Caco-2 (cell line): ENCODE data around the gene SLC25A51. TPM values are rescaled to one million over a fixed set of nuclear protein-coding genes. Genes with fewer than 3 reads are reported as not detected.
"Not testable (repeated sequence)": the region's sequence is repeated elsewhere in the genome, so short reads cannot be mapped to it uniquely, and the experiment has no call there.

Experiments
- BruUV-seq: library from RNA; stranded (reverse); fragments of 400-500 nt; replicated peaks from 2 replicates; lab custom pipeline; 2021; lab: Mats Ljungman, UMichigan
- CTCF ChIA-PET: fragments of 300-600 bp; sonication (Branson Sonifier 250); formaldehyde crosslinking; loops from one replicate; lab custom pipeline; 2022; ENCODE audit warnings: antibody characterized with exemption; lab: Charles Lee
- POLR2A ChIA-PET: fragments of 300-600 bp; sonication (Branson Sonifier 250); formaldehyde crosslinking; loops from one replicate; lab custom pipeline; 2022; ENCODE audit warnings: antibody characterized with exemption; lab: Charles Lee
- DNase-seq, 2 experiments: peaks; one replicate each; pipeline versions ENCODE4 v3.0.0 to v3.0.0-alpha.2; 2020 to 2022
- H3K27me3 ChIP-seq: replicated peaks from 2 replicates; pipeline ENCODE4 v1.6.0; 2011; ENCODE audit warnings: low read length; ENCODE audit not compliant: control insufficient read depth, insufficient read depth
- H3K36me3 ChIP-seq: 2 replicates; pipeline ENCODE4 v1.5.1; 2011; ENCODE audit warnings: low read length; ENCODE audit not compliant: control insufficient read depth, insufficient read depth
- H3K4me1 ChIP-seq: fragments of 250-450 bp; sonication (Bioruptor Pico); 2 replicates; pipeline ENCODE4 v1.5.1; 2020; ENCODE audit warnings: mild to moderate bottlenecking
- H3K4me3 ChIP-seq: 2 replicates; pipeline ENCODE4 v1.5.1; 2011; ENCODE audit warnings: low read depth, mild to moderate bottlenecking, control low read depth, low read length
- H3K9me3 ChIP-seq: fragments of 250-450 bp; sonication (Bioruptor Pico); 2 replicates; pipeline ENCODE4 v1.5.1; 2020; ENCODE audit warnings: mild to moderate bottlenecking, moderate library complexity
- H3K27ac Mint-ChIP-seq: one replicate; pipeline ENCODE4 v1.8.0; 2022; ENCODE audit warnings: mixed read lengths; ENCODE audit not compliant: unreplicated experiment
- H3K27me3 Mint-ChIP-seq: one replicate; pipeline ENCODE4 v1.8.0; 2022; ENCODE audit warnings: mixed read lengths; ENCODE audit not compliant: insufficient read depth, unreplicated experiment
- H3K36me3 Mint-ChIP-seq: one replicate; pipeline ENCODE4 v1.8.0; 2022; ENCODE audit warnings: mild to moderate bottlenecking, mixed read lengths; ENCODE audit not compliant: insufficient read depth, unreplicated experiment
- H3K4me1 Mint-ChIP-seq: one replicate; pipeline ENCODE4 v1.8.0; 2022; ENCODE audit warnings: low read depth, mixed read lengths; ENCODE audit not compliant: unreplicated experiment
- H3K4me3 Mint-ChIP-seq: one replicate; pipeline ENCODE4 v1.8.0; 2022; ENCODE audit warnings: mild to moderate bottlenecking, moderate library complexity, mixed read lengths; ENCODE audit not compliant: unreplicated experiment
- H3K9me3 Mint-ChIP-seq: one replicate; pipeline ENCODE4 v1.8.0; 2022; ENCODE audit warnings: mixed read lengths; ENCODE audit not compliant: unreplicated experiment
- CTCF ChIP-seq, 2 experiments: fragments of 200-600 bp in 1 of 2; IDR thresholded peaks; 1 replicate in 1 of 2; 2 replicates in 1 of 2; pipeline versions ENCODE4 v1.5.1 to v1.8.0; 2011 to 2022; ENCODE audit warnings: antibody characterized with exemption in 1 of 2, control low read depth in 1 of 2, inconsistent platforms in 1 of 2, low read depth in 1 of 2, low read length in 1 of 2, mild to moderate bottlenecking in 1 of 2, moderate library complexity in 1 of 2; ENCODE audit not compliant: insufficient read depth in 1 of 2, severe bottlenecking in 1 of 2, unreplicated experiment in 1 of 2
- intact Hi-C: fragments of 100-400 bp; cut with micrococcal nuclease; formaldehyde crosslinking; loops from one replicate; pipeline ENCODE4 v1.10.0; 2022; ENCODE audit not compliant: unreplicated experiment
- total RNA-seq: library from RNA; stranded (reverse); gene quantifications from 2 replicates; pipeline ENCODE4 v1.2.3, GENCODE V29; 2022

Gene SLC25A51
- total RNA-seq, 1 experiment from 2014 or later: 29.1 TPM

GRCh38 chr9:37889536-37889935 is 14.4 kb downstream of the SLC25A51 start:
- Mint-ChIP-seq H3K36me3 (peaks cover 32% of the 10 kb centered on the region), H3K4me3 (no peak overlapping the region), H3K9me3 (no peaks in the 10 kb centered on the region), H3K27ac (no peak overlapping the region), H3K27me3 (no peaks in the 10 kb centered on the region), H3K4me1 (no peaks in the 10 kb centered on the region)
- intact Hi-C loops: no loop called here
- H3K4me3 ChIP-seq: no peak overlapping the region
- POLR2A ChIA-PET: no interaction called here
- no peaks in the 10 kb centered on the region for H3K4me1 ChIP-seq
- no peak for TF ChIP-seq CTCF (IDR thresholded peaks at IDR 0.05; ENCODE audit: insufficient read depth in 1 of 2, low read depth in 1 of 2, low read length in 1 of 2, severe bottlenecking in 1 of 2, unreplicated experiment in 1 of 2)
- no peaks in the 10 kb centered on the region for H3K9me3 ChIP-seq
- H3K27me3 ChIP-seq: no peaks in the 10 kb centered on the region
- BruUV-seq: no TSS peak
- peaks cover 1% of the 10 kb centered on the region; the same call in 1 of the 2 replicates for H3K36me3 ChIP-seq
- CTCF ChIA-PET: no interaction called here
- DNase-seq: no peak

- H3K4me3 ChIP-seq, H3K36me3 ChIP-seq, CTCF ChIA-PET, H3K27me3 ChIP-seq, DNase-seq, H3K9me3 ChIP-seq, H3K27ac Mint-ChIP-seq, H3K9me3 Mint-ChIP-seq, H3K4me1 ChIP-seq, POLR2A ChIA-PET, H3K4me1 Mint-ChIP-seq, intact Hi-C loops, H3K4me3 Mint-ChIP-seq, H3K27me3 Mint-ChIP-seq: not testable (repeated sequence)
- BruUV-seq: TSS peak; percentile 5
- H3K36me3 Mint-ChIP-seq: peaks cover 24% of the 10 kb centered on the region
Measured at GRCh38 chr9:37887977-37888583, 15.8 kb downstream of the SLC25A51 start.

- Histone ChIP-seq H3K27me3 (no peaks in the 10 kb centered on the region), H3K36me3 (peaks cover 2% of the 10 kb centered on the region), H3K4me3 (no peak overlapping the region), H3K4me1 (no peaks in the 10 kb centered on the region), H3K9me3 (no peaks in the 10 kb centered on the region)
- Mint-ChIP-seq H3K4me3 (no peak overlapping the region), H3K4me1 (peaks cover 7% of the 10 kb centered on the region), H3K27ac (no peak overlapping the region), H3K9me3 (no peaks in the 10 kb centered on the region), H3K27me3 (no peaks in the 10 kb centered on the region), H3K36me3 (peaks cover 16% of the 10 kb centered on the region)
- intact Hi-C loops: no loop called here
- POLR2A ChIA-PET: no interaction called here
- CTCF ChIA-PET: interaction anchor here (0.6 kb wide), 1 partner anchor 10 kb away, joined by 6 read pairs; no protein-coding TSS in a partner anchor
- no TSS peak for BruUV-seq
- no peak for DNase-seq
- no peak for TF ChIP-seq CTCF (IDR thresholded peaks at IDR 0.05; ENCODE audit: insufficient read depth in 1 of 2, low read depth in 1 of 2, low read length in 1 of 2, severe bottlenecking in 1 of 2, unreplicated experiment in 1 of 2)
Measured at GRCh38 chr9:37880916-37881479, 22.9 kb downstream of the SLC25A51 start.
